Measurements from ENCODE around the gene ATP2A1. TPM values are rescaled to one million over a fixed set of nuclear protein-coding genes. Genes with fewer than 3 reads are reported as not detected.

Gene ATP2A1
- polyA plus RNA-seq (2013) = 1.6 and 1.8 TPM in 2 replicates

GRCh38 chr16:28878083-28878926 is at the start of gene ATP2A1:
TSS of gene ATP2A1 (plus strand) at chr16:28878488. CDS start at chr16:28878672, 184 bp downstream.
- no CpG with 5 or more reads among the region's 25 CpGs for WGBS (ENCODE audit: extremely low coverage, insufficient coverage, insufficient read length)
- no peak within 1 kb of the TSS for H3K4me3 ChIP-seq (ENCODE audit: low read depth, low read length)
- no peak within 1 kb of the TSS for H2BK120ac ChIP-seq (ENCODE audit: insufficient read depth, low read length, poor library complexity)

GRCh38 chr16:28829747-28830146 is 48.5 kb upstream of the ATP2A1 start:
- no peak overlapping the region for H2BK12ac ChIP-seq (ENCODE audit: low read length)
- no peak overlapping the region for H4K91ac ChIP-seq (ENCODE audit: low read depth, low read length)
- H3K23ac ChIP-seq (ENCODE audit: low read length) = no peak overlapping the region
- no peak overlapping the region for H4K12ac ChIP-seq (ENCODE audit: low read depth, low read length)
- no peak overlapping the region for H3K27ac ChIP-seq (ENCODE audit: low read depth, low read length)
- H2AK5ac ChIP-seq (ENCODE audit: low read length) = no peak overlapping the region
- no peak overlapping the region for H3K4me2 ChIP-seq (ENCODE audit: low read length)
- WGBS (ENCODE audit: extremely low coverage, insufficient coverage, insufficient read length) = no CpG with 5 or more reads among the region's 13 CpGs
- H2AFZ ChIP-seq (ENCODE audit: insufficient read depth, low read length, poor library complexity) = no peak overlapping the region
- no peak overlapping the region for H3K4me3 ChIP-seq (ENCODE audit: low read depth, low read length)
- H3K9me3 ChIP-seq (ENCODE audit: insufficient read depth, low read depth, low read length) = no peaks in the 10 kb centered on the region
- H2BK5ac ChIP-seq (ENCODE audit: low read depth, low read length, poor library complexity) = no peak overlapping the region
- H3K27me3 ChIP-seq (ENCODE audit: insufficient read depth, low read length) = no peaks in the 10 kb centered on the region
- H3K4ac ChIP-seq (ENCODE audit: low read depth, low read length) = no peak overlapping the region
- peaks cover 74 to 88% of the 10 kb centered on the region in 2 experiments for H3K36me3 ChIP-seq (ENCODE audit: control insufficient read depth in 1 of 2, insufficient read depth in 2 of 2, low read length in 2 of 2)
- peaks cover 5% of the 10 kb centered on the region for H3K79me2 ChIP-seq (ENCODE audit: control insufficient read depth, insufficient read depth, low read length, poor library complexity)
- no peak overlapping the region for H4K8ac ChIP-seq (ENCODE audit: low read depth, low read length)
- H3K18ac ChIP-seq (ENCODE audit: low read length) = no peak overlapping the region
- H3K14ac ChIP-seq (ENCODE audit: low read length) = no peak overlapping the region
- peaks cover 0 to 2% of the 10 kb centered on the region in 2 experiments for H3K4me1 ChIP-seq (ENCODE audit: control insufficient read depth in 1 of 2, insufficient read depth in 2 of 2, low read length in 2 of 2)
- no peak overlapping the region for H3K9ac ChIP-seq (ENCODE audit: low read length)
- H2BK120ac ChIP-seq (ENCODE audit: insufficient read depth, low read length, poor library complexity) = no peak overlapping the region
- no peaks in the 10 kb centered on the region for H3K79me1 ChIP-seq (ENCODE audit: low read length)
- DNase-seq = no peak

More at GRCh38 chr16:28878083-28878926, at the start of gene ATP2A1:
- H2AK5ac ChIP-seq (ENCODE audit: low read length) = no peak within 1 kb of the TSS
- no peak within 1 kb of the TSS for H2BK12ac ChIP-seq (ENCODE audit: low read length)
- peak within 1 kb of the TSS; percentile 89 for H3K4me2 ChIP-seq (ENCODE audit: low read length)
- DNase-seq = no peak
- H2AFZ ChIP-seq (ENCODE audit: insufficient read depth, low read length, poor library complexity) = peak within 1 kb of the TSS; percentile 82
- peak within 1 kb of the TSS; percentile 2 for H3K14ac ChIP-seq (ENCODE audit: low read length)
- H3K4me1 ChIP-seq (ENCODE audit: control insufficient read depth in 1 of 2, insufficient read depth in 2 of 2, low read length in 2 of 2) = peaks cover 9 to 13% of the 10 kb centered on the region in 2 experiments
- H4K12ac ChIP-seq (ENCODE audit: low read depth, low read length) = no peak within 1 kb of the TSS
- H3K79me1 ChIP-seq (ENCODE audit: low read length) = no peaks in the 10 kb centered on the region
- no peak within 1 kb of the TSS for H3K27ac ChIP-seq (ENCODE audit: low read depth, low read length)
- no peak within 1 kb of the TSS for H2BK5ac ChIP-seq (ENCODE audit: low read depth, low read length, poor library complexity)
- no peak within 1 kb of the TSS for H3K4ac ChIP-seq (ENCODE audit: low read depth, low read length)
- H3K9ac ChIP-seq (ENCODE audit: low read length) = no peak within 1 kb of the TSS
- H4K8ac ChIP-seq (ENCODE audit: low read depth, low read length) = peak within 1 kb of the TSS; percentile 61
- no peak within 1 kb of the TSS for H3K18ac ChIP-seq (ENCODE audit: low read length)
- no peak within 1 kb of the TSS for H3K23ac ChIP-seq (ENCODE audit: low read length)
- no peak within 1 kb of the TSS for H4K91ac ChIP-seq (ENCODE audit: low read depth, low read length)
- peaks cover 18% of the 10 kb centered on the region for H3K27me3 ChIP-seq (ENCODE audit: insufficient read depth, low read length)
- H3K9me3 ChIP-seq (ENCODE audit: insufficient read depth, low read depth, low read length) = peaks cover 5% of the 10 kb centered on the region
- H3K36me3 ChIP-seq (ENCODE audit: control insufficient read depth in 1 of 2, insufficient read depth in 2 of 2, low read length in 2 of 2) = peaks cover 16 to 17% of the 10 kb centered on the region in 2 experiments
- no peaks in the 10 kb centered on the region for H3K79me2 ChIP-seq (ENCODE audit: control insufficient read depth, insufficient read depth, low read length, poor library complexity)

GRCh38 chr16:28830531-28830930 is 47.8 kb upstream of the ATP2A1 start:
- no peak overlapping the region for H3K4me2 ChIP-seq (ENCODE audit: low read length)
- no peak overlapping the region for H3K23ac ChIP-seq (ENCODE audit: low read length)
- H2AK5ac ChIP-seq (ENCODE audit: low read length) = no peak overlapping the region
- H3K14ac ChIP-seq (ENCODE audit: low read length) = no peak overlapping the region
- no peak overlapping the region for H2BK120ac ChIP-seq (ENCODE audit: insufficient read depth, low read length, poor library complexity)
- no peaks in the 10 kb centered on the region for H3K9me3 ChIP-seq (ENCODE audit: insufficient read depth, low read depth, low read length)
- H3K27ac ChIP-seq (ENCODE audit: low read depth, low read length) = no peak overlapping the region
- H3K36me3 ChIP-seq (ENCODE audit: control insufficient read depth in 1 of 2, insufficient read depth in 2 of 2, low read length in 2 of 2) = peaks cover 80 to 92% of the 10 kb centered on the region in 2 experiments
- no peak for DNase-seq
- no CpG with 5 or more reads among the region's 13 CpGs for WGBS (ENCODE audit: extremely low coverage, insufficient coverage, insufficient read length)
- H4K91ac ChIP-seq (ENCODE audit: low read depth, low read length) = no peak overlapping the region
- H3K18ac ChIP-seq (ENCODE audit: low read length) = no peak overlapping the region
- no peak overlapping the region for H2AFZ ChIP-seq (ENCODE audit: insufficient read depth, low read length, poor library complexity)
- H3K9ac ChIP-seq (ENCODE audit: low read length) = no peak overlapping the region
- H3K4me1 ChIP-seq (ENCODE audit: control insufficient read depth in 1 of 2, insufficient read depth in 2 of 2, low read length in 2 of 2) = no peaks in the 10 kb centered on the region
- no peak overlapping the region for H2BK12ac ChIP-seq (ENCODE audit: low read length)
- no peak overlapping the region for H4K8ac ChIP-seq (ENCODE audit: low read depth, low read length)
- no peak overlapping the region for H3K4ac ChIP-seq (ENCODE audit: low read depth, low read length)
- H3K79me1 ChIP-seq (ENCODE audit: low read length) = no peaks in the 10 kb centered on the region
- H3K79me2 ChIP-seq (ENCODE audit: control insufficient read depth, insufficient read depth, low read length, poor library complexity) = peaks cover 2% of the 10 kb centered on the region
- no peaks in the 10 kb centered on the region for H3K27me3 ChIP-seq (ENCODE audit: insufficient read depth, low read length)
- H2BK5ac ChIP-seq (ENCODE audit: low read depth, low read length, poor library complexity) = no peak overlapping the region
- H4K12ac ChIP-seq (ENCODE audit: low read depth, low read length) = no peak overlapping the region
- no peak overlapping the region for H3K4me3 ChIP-seq (ENCODE audit: low read depth, low read length)

GRCh38 chr16:28834349-28834748 is 43.9 kb upstream of the ATP2A1 start:
- Histone ChIP-seq H4K8ac (ENCODE audit: low read depth, low read length) (no peak overlapping the region), H3K18ac (ENCODE audit: low read length) (no peak overlapping the region), H4K12ac (ENCODE audit: low read depth, low read length) (no peak overlapping the region), H3K4ac (ENCODE audit: low read depth, low read length) (no peak overlapping the region), H2AK5ac (ENCODE audit: low read length) (no peak overlapping the region), H3K14ac (ENCODE audit: low read length) (no peak overlapping the region), H3K36me3 (ENCODE audit: control insufficient read depth in 1 of 2, insufficient read depth in 2 of 2, low read length in 2 of 2) (peaks cover 76 to 90% of the 10 kb centered on the region in 2 experiments), H3K9ac (ENCODE audit: low read length) (no peak overlapping the region), H2AFZ (ENCODE audit: insufficient read depth, low read length, poor library complexity) (no peak overlapping the region), H2BK120ac (ENCODE audit: insufficient read depth, low read length, poor library complexity) (no peak overlapping the region), H3K27ac (ENCODE audit: low read depth, low read length) (no peak overlapping the region), H3K79me1 (ENCODE audit: low read length) (no peaks in the 10 kb centered on the region), H3K23ac (ENCODE audit: low read length) (no peak overlapping the region), H3K4me3 (ENCODE audit: low read depth, low read length) (no peak overlapping the region), H3K4me2 (ENCODE audit: low read length) (no peak overlapping the region), H3K9me3 (ENCODE audit: insufficient read depth, low read depth, low read length) (no peaks in the 10 kb centered on the region), H3K4me1 (ENCODE audit: control insufficient read depth in 1 of 2, insufficient read depth in 2 of 2, low read length in 2 of 2) (no peaks in the 10 kb centered on the region), H2BK5ac (ENCODE audit: low read depth, low read length, poor library complexity) (no peak overlapping the region), H4K91ac (ENCODE audit: low read depth, low read length) (no peak overlapping the region), H3K27me3 (ENCODE audit: insufficient read depth, low read length) (no peaks in the 10 kb centered on the region), H3K79me2 (ENCODE audit: control insufficient read depth, insufficient read depth, low read length, poor library complexity) (no peaks in the 10 kb centered on the region), H2BK12ac (ENCODE audit: low read length) (no peak overlapping the region)
- WGBS (ENCODE audit: extremely low coverage, insufficient coverage, insufficient read length) = no CpG with 5 or more reads among the region's 14 CpGs
- no peak for DNase-seq

All from trophoblast cell (in vitro differentiated cells and primary cell).